Karpas-422 (cell line): ENCODE results near the gene ZNF626. TPM values are rescaled to one million over a fixed set of nuclear protein-coding genes. Genes with fewer than 3 reads are reported as not detected.
"Not testable (repeated sequence)": the region's sequence is repeated elsewhere in the genome, so short reads cannot be mapped to it uniquely, and the experiment has no call there.

Experiments
- DNase-seq: peaks from one replicate; pipeline ENCODE4 v3.0.0-alpha.2; 2015
- H2AFZ ChIP-seq: fragments of 200-600 bp; sonication (generic); 2 replicates; pipeline ENCODE4 v1.6.1; 2014; ENCODE audit warnings: antibody characterized with exemption, low read length, mixed read lengths
- H3K27ac ChIP-seq: fragments of 200-600 bp; sonication (generic); 2 replicates; pipeline ENCODE4 v1.5.1; 2014; ENCODE audit warnings: mild to moderate bottlenecking, low read length, moderate library complexity
- H3K27me3 ChIP-seq: fragments of 200-600 bp; sonication (generic); 2 replicates; pipeline ENCODE4 v1.6.1; 2014; ENCODE audit warnings: low read length, mixed read lengths
- H3K36me3 ChIP-seq: fragments of 200-600 bp; sonication (generic); 2 replicates; pipeline ENCODE4 v1.6.1; 2014; ENCODE audit warnings: low read length, mixed read lengths; ENCODE audit not compliant: insufficient read depth
- H3K4me1 ChIP-seq: fragments of 200-600 bp; sonication (generic); 2 replicates; pipeline ENCODE4 v1.6.1; 2014; ENCODE audit warnings: mild to moderate bottlenecking, low read length, mixed read lengths
- H3K4me2 ChIP-seq: fragments of 200-600 bp; sonication (generic); 2 replicates; pipeline ENCODE4 v1.6.1; 2014; ENCODE audit warnings: low read length, low read depth, mild to moderate bottlenecking; ENCODE audit not compliant: poor library complexity, severe bottlenecking
- H3K4me3 ChIP-seq: fragments of 200-600 bp; sonication (generic); 2 replicates; pipeline ENCODE4 v1.5.1; 2014; ENCODE audit warnings: mild to moderate bottlenecking, antibody characterized with exemption, low read length, mixed read lengths
- H3K79me2 ChIP-seq: fragments of 200-600 bp; sonication (generic); 2 replicates; pipeline ENCODE4 v1.6.1; 2014; ENCODE audit warnings: mild to moderate bottlenecking, low read length, mixed read lengths
- H3K9ac ChIP-seq: fragments of 200-600 bp; sonication (generic); 2 replicates; pipeline ENCODE4 v1.6.0; 2014; ENCODE audit warnings: low read length
- H3K9me2 ChIP-seq: fragments of 200-600 bp; sonication (generic), shearing (Covaris generic); replicated peaks from 2 replicates; pipeline ENCODE4 v1.6.0; 2014; ENCODE audit warnings: mild to moderate bottlenecking, low read length, moderate library complexity; ENCODE audit not compliant: insufficient read depth
- H3K9me3 ChIP-seq: fragments of 300-700, 200-600 bp; sonication (generic); 2 replicates; pipeline ENCODE4 v1.6.1; 2014; ENCODE audit warnings: low read length, mixed read lengths
- H4K20me1 ChIP-seq: fragments of 200-600 bp; sonication (generic); 2 replicates; pipeline ENCODE4 v1.6.1; 2014; ENCODE audit warnings: mild to moderate bottlenecking, antibody characterized with exemption, low read length, low read depth; ENCODE audit not compliant: insufficient read depth
- total RNA-seq: library from RNA; depleted of rRNA; stranded (reverse); fragments of >200 nt; shearing (Covaris generic); gene quantifications from 2 replicates; pipeline ENCODE4 v1.2.3, GENCODE V29; 2014; ENCODE audit warnings: low replicate concordance

ZNF626 gene
- total RNA-seq, 1 experiment from 2014 or later: not detected

DNA sequence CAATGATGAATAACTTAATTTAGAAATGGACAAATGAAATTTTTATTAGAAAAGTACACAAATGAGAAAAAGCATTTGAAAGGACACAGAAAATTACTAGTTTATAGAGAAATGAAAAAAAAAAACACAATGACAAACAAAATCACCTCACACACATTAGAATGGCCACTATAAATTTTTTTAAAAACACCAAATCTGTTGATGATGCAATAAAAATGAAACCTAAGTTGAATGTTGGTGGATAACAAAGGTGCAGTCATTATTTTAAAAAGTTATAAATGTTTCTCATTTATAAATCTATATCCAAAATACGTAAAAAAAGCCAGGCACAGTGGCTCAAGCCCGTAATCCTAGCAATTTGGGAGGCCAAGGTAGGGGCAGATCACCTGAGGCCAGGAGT lies 20.8 kb downstream of the ZNF626 start:
- H3K27me3 ChIP-seq: no peaks in the 10 kb centered on the region
- H3K4me2 ChIP-seq: no peak overlapping the region
- H3K9me2 ChIP-seq: no peaks in the 10 kb centered on the region
- no peaks in the 10 kb centered on the region for H4K20me1 ChIP-seq
- no peaks in the 10 kb centered on the region for H3K9me3 ChIP-seq
- H3K79me2 ChIP-seq: no peaks in the 10 kb centered on the region
- no peak overlapping the region for H2AFZ ChIP-seq
- no peak for DNase-seq
- H3K4me3 ChIP-seq: no peak overlapping the region
- no peaks in the 10 kb centered on the region for H3K36me3 ChIP-seq
- no peak overlapping the region for H3K27ac ChIP-seq
- no peaks in the 10 kb centered on the region for H3K4me1 ChIP-seq
- no peak overlapping the region for H3K9ac ChIP-seq

DNA sequence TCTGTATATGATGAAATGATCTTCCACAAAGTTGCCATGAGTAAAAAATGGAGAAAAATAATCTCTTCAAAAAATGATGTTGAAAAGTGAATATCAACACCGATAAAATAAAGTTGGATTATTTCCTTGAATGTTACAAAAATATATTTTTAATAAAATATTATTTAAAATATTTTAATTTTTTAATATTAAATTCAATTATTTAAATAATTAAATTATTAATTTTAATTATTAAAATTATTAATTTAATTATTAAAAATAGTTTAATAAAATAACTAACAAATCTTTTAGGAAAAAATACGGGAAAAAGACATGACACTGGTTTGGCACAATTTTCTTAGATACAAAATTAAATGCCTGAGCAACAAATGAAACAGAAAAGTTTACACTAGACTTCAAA lies 21.3 kb downstream of the ZNF626 start:
- Histone ChIP-seq H2AFZ (no peak overlapping the region), H3K27me3 (no peaks in the 10 kb centered on the region), H3K36me3 (no peaks in the 10 kb centered on the region), H3K79me2 (no peaks in the 10 kb centered on the region), H3K27ac (no peak overlapping the region), H3K4me3 (no peak overlapping the region), H3K9me3 (no peaks in the 10 kb centered on the region), H4K20me1 (no peaks in the 10 kb centered on the region), H3K9ac (no peak overlapping the region), H3K9me2 (no peaks in the 10 kb centered on the region), H3K4me1 (no peaks in the 10 kb centered on the region), H3K4me2 (no peak overlapping the region)
- DNase-seq: no peak

DNA sequence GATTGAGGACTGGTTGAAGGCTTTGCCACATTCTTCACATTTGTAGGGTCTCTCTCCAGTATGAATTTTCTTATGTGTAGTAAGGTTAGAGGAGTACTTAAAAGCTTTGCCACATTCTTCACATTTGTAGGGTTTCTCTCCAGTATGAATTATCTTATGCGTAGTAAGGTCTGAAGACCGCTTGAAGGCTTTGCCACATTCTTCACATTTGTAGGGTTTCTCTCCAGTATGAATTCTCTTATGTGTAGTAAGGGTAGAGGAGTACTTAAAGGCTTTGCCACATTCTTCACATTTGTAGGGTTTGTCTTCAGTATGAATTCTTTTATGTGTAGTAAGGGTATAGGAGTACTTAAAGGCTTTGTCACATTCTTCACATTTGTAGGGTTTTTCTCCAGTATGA lies 36.8 kb downstream of the ZNF626 start:
- peaks cover 25% of the 10 kb centered on the region for H3K9me3 ChIP-seq
- H2AFZ ChIP-seq, H3K36me3 ChIP-seq, H3K4me1 ChIP-seq, H3K79me2 ChIP-seq, H3K4me2 ChIP-seq, H3K4me3 ChIP-seq, H3K27ac ChIP-seq, DNase-seq, H3K9ac ChIP-seq, H4K20me1 ChIP-seq, H3K27me3 ChIP-seq, H3K9me2 ChIP-seq: not testable (repeated sequence)

DNA sequence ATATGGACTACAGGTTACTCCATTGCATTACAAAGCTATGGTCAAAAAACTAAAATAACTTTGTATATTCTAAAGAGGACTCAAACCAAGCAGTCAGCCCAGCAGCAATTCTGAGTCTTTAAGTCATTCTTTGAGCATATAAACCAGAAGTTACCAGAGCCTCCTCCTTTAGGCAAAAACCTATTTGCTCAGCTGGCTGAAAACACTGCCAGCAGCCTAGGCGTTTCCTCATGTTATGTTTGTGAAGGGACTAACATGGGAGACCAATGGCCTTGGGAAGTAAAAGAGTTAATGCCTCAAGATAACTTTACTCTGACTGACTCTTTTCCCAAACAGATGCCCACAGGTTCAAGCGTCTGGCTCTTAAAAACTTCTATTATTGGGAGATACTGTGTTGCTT lies 45.3 kb downstream of the ZNF626 start:
- H3K27me3 ChIP-seq: no peaks in the 10 kb centered on the region
- no peak for DNase-seq
- no peak overlapping the region for H3K4me2 ChIP-seq
- no peaks in the 10 kb centered on the region for H4K20me1 ChIP-seq
- no peaks in the 10 kb centered on the region for H3K79me2 ChIP-seq
- no peak overlapping the region for H2AFZ ChIP-seq
- H3K4me1 ChIP-seq: no peaks in the 10 kb centered on the region
- H3K36me3 ChIP-seq: no peaks in the 10 kb centered on the region
- H3K9me2 ChIP-seq: no peaks in the 10 kb centered on the region
- no peak overlapping the region for H3K27ac ChIP-seq
- no peak overlapping the region for H3K9ac ChIP-seq
- no peaks in the 10 kb centered on the region for H3K9me3 ChIP-seq
- H3K4me3 ChIP-seq: no peak overlapping the region

DNA sequence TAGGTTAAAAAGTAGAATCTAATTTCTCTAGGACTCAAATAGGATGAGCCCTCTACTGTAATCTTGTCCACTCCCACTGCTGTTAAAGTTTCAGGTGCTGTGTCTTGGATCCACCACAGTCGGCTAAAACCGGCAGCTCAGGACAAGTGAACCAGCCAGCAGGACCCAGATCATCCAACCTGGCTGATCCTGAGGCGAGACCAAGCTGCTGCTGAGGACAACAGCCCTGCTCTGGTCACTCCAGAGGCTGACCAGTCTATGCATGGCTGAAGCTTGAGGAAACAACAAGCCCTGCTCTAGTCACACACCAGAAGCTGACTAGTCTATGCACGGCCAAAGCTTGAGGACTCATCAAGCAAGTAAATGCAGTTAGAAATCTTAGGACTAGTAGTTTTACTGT lies 46.4 kb downstream of the ZNF626 start:
- not testable (repeated sequence) for H3K9me3 ChIP-seq, H3K79me2 ChIP-seq

GRCh38 chr19:20612711-20613316 lies 48.6 kb downstream of the ZNF626 start:
- Histone ChIP-seq H3K9ac (no peak overlapping the region), H3K4me1 (no peaks in the 10 kb centered on the region), H3K9me2 (no peaks in the 10 kb centered on the region), H3K36me3 (no peaks in the 10 kb centered on the region), H3K79me2 (no peaks in the 10 kb centered on the region), H3K4me2 (no peak overlapping the region), H3K27me3 (no peaks in the 10 kb centered on the region), H4K20me1 (no peaks in the 10 kb centered on the region), H2AFZ (no peak overlapping the region), H3K4me3 (no peak overlapping the region), H3K27ac (no peak overlapping the region), H3K9me3 (no peaks in the 10 kb centered on the region)
- DNase-seq: no peak

More for the DNA sequence above, 46.4 kb downstream of the ZNF626 start:
- not testable (repeated sequence) for H3K9ac ChIP-seq, H3K9me2 ChIP-seq, H4K20me1 ChIP-seq, H3K27me3 ChIP-seq, H3K36me3 ChIP-seq, H3K4me1 ChIP-seq, H3K4me3 ChIP-seq, H2AFZ ChIP-seq, DNase-seq, H3K27ac ChIP-seq, H3K4me2 ChIP-seq

GRCh38 chr19:20611866-20612265 lies 49.5 kb downstream of the ZNF626 start:
- Histone ChIP-seq H2AFZ (no peak overlapping the region), H3K9me2 (no peaks in the 10 kb centered on the region), H3K9me3 (no peaks in the 10 kb centered on the region), H3K9ac (no peak overlapping the region), H3K36me3 (no peaks in the 10 kb centered on the region), H4K20me1 (no peaks in the 10 kb centered on the region), H3K27ac (no peak overlapping the region), H3K4me3 (no peak overlapping the region), H3K4me1 (no peaks in the 10 kb centered on the region), H3K79me2 (no peaks in the 10 kb centered on the region), H3K4me2 (no peak overlapping the region), H3K27me3 (no peaks in the 10 kb centered on the region)
- DNase-seq: no peak

DNA sequence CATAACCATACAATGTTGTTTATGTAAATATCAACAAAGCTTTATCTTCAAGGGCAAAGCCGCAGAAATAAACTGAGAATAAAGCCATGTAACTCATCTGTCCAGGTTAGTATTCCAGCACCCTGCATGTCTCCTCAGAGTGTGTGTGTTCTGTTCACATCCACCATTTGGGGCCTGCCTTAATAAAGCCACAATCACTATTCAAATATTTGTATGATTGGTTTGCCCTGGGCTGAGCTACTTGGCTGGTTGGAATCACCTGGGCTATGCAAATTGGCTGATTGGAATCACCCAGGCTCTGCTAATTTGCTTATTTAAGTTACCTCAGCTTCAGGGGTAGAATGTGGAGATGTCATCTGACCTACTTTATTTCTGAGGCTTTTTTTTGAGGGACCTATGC lies 53.4 kb downstream of the ZNF626 start:
- H3K9me3 ChIP-seq: peaks cover 3% of the 10 kb centered on the region; the same call in 1 of the 2 replicates
- no peak overlapping the region for H3K9ac ChIP-seq
- no peaks in the 10 kb centered on the region for H4K20me1 ChIP-seq
- H3K9me2 ChIP-seq: no peaks in the 10 kb centered on the region
- peak; percentile 45 for DNase-seq
- H2AFZ ChIP-seq: no peak overlapping the region
- no peak overlapping the region for H3K27ac ChIP-seq
- H3K4me2 ChIP-seq: no peak overlapping the region
- no peaks in the 10 kb centered on the region for H3K79me2 ChIP-seq
- H3K36me3 ChIP-seq: no peaks in the 10 kb centered on the region
- H3K4me1 ChIP-seq: no peaks in the 10 kb centered on the region
- H3K27me3 ChIP-seq: no peaks in the 10 kb centered on the region
- no peak overlapping the region for H3K4me3 ChIP-seq
